C4-2B (cell line): ENCODE data around the gene KITLG.

Experiments used
- CTCF ChIP-seq: fragments of 450-650 bp; conservative IDR thresholded peaks from 2 replicates; pipeline ENCODE4 v1.5.1; 2017; ENCODE audit warnings: mild to moderate bottlenecking
- ZFX ChIP-seq: fragments of 450-650 bp; IDR thresholded peaks from 2 replicates; pipeline ENCODE4 v1.6.1; 2017

- TF ChIP-seq CTCF (no peak), ZFX (no peak)
Observed at GRCh38 chr12:88625356-88625755, 45.1 kb upstream of the KITLG start.
